GM19238 (cell line): ENCODE data around the gene GABPB1.

Experiments
- DNase-seq: peaks from one replicate; pipeline ENCODE4 v3.0.0; 2011; ENCODE audit warnings: low spot score; ENCODE audit not compliant: insufficient read length

Gene GABPB1

DNA sequence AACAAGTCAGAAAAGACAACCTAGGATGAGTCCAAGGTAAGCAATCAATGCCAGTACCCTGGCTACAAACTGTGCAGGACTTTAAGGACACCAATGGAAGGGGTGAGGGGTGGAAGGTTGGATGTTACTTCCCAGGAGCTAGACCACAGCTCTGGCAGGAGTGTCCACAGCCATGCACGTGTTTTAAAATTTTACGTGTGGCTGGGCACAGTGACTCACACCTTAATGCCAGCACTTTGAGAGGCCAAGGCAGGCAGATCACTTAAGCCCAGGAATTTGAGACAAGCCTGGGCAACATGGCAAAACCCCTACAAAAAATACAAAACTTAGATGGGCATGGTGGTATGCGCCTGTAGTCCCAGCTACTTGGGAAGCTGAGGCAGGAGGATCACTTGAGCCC lies 74.7 kb downstream of the GABPB1 start:
- DNase-seq = no peak

- DNase-seq = no peak
Observed at GRCh38 chr15:50278496-50278895, 76.5 kb downstream of the GABPB1 start.

DNA sequence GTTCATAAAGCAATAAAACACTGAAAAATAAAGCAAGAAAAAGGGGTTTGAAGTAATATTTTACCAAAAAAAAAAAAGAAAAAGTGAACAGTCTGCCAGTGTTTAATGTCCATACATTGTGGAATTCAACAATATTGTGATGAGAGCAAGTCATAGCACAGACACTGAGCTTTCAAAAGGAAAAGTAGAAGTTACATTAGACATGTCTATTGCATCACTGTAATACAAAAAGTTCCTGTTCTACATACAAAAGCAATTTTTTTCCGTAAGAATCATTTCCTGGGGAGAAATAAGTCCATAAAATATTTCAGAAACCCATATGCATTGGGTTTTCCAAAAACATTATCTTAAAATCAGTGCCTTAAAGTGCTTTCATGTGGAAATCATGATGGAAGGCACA lies 77.6 kb downstream of the GABPB1 start:
- no peak for DNase-seq

- DNase-seq = no peak
Observed at GRCh38 chr15:50275908-50276307, 79.1 kb downstream of the GABPB1 start.

GRCh38 chr15:50275091-50275490 lies 79.9 kb downstream of the GABPB1 start:
- no peak for DNase-seq

GRCh38 chr15:50267577-50267976 lies 87.4 kb downstream of the GABPB1 start:
- no peak for DNase-seq

GRCh38 chr15:50265620-50266019 lies 89.4 kb downstream of the GABPB1 start, which contains the start of gene HDC:
Gene HDC, minus strand, starts transcription at chr15:50265726. Its CDS starts 103 bp downstream, at chr15:50265623.
- no peak for DNase-seq

DNA sequence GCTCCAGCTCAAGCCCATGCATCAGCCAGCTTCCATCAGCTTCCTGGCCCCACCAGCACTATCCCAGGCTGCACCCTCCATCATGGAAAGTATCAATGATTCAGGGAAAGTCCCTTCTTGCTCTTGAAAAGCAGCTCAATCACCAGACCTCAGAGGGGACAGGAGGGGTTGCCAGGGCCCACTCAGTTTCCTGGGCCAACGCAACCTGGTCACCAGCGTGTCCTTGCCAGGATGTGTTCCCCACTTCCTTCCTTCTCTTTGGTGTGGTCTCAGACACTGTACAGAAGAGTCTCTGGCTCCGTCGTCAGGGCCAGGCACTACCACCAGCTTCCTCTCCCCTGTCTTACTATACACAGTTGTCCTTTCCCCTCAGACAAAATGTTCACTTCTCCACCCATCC lies 92.5 kb downstream of the GABPB1 start:
- DNase-seq = no peak

DNA sequence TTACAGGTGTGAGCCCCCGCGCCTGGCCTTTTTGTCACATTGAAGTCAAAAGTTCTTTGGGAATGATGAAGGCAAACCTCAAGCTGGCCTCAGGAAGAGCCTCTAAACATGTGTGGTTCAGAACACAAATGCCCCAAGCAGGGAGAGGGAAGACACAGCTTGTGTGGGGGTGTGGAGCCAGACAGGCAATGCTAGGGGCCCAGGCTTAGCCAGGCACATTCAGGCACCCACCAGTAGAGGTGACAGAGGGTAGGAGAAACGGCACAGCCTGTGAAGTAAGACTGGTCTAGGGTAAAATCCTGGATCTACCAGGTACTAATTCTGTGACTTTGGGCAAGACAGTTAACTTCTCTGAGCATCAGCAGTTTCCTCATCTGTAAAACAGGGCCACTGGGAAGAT lies 93.0 kb downstream of the GABPB1 start:
- DNase-seq = no peak

DNA sequence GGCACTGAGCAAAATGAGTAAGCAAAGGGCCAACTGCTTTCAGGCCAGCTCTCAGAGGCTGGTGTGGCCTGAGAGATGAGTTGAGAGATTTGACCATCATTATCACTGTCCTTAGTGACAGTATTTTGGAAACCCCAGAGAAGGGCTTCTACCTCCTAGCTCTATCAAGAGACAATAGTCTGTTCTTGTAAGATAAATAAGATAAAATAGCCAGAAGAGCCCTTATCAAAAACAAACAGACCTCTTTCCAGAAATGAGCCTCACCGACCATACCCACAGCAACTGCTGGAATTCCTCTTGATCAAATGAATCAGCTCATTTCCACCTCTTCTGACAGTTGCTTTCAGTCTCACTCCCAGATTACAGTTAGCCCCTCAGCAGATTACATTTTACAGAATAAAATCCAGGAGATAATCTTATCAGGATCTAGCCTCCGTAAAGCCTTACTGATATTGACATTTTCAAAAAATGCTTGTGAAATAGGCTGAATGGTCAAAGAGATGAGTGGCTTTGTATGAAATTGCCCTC lies 94.0 kb downstream of the GABPB1 start:
- DNase-seq = no peak

- DNase-seq = no peak
Observed at GRCh38 chr15:50259276-50259675, 95.7 kb downstream of the GABPB1 start.

GRCh38 chr15:50257924-50258323 lies 97.1 kb downstream of the GABPB1 start:
- DNase-seq = no peak

GRCh38 chr15:50257332-50257731 lies 97.7 kb downstream of the GABPB1 start:
- DNase-seq = no peak

DNA sequence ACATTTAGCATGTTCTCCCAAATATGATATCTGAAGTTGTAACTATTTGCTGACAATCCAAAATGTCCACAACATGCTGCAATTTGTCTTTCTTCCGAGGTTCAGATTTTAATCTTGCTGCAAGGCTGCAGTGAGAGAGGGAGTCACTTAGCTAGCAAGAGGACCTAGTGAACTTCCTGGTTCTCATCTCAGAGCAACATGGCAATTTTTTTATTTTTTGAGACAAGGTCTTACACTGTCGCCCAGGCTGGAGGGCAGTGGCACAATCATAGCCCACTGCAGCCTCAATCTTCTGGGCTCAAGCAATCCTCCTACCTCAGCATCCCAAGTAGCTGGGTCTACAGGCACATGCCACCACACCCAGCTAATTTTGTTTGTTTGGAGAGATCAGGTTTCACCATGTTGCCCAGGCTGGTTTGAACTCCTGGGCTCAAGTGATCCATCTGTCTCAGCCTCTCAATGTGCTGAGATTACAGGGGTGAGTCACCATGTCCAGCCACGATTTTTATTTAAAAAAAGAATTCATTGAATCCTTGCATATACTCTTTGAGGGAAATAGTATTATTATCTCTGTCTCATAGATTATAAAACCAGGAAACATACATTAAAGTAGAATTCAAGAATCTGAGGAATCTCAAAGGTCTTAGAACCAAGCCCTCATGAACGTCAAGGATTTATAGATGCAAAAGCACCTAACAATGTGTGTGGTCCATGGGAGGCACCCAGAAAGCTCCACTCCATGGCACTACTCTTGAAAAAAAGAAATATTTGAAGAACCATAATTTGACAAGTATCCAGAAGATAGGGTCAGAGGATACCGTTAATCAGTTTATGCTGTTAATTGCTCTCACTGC lies 98.6 kb downstream of the GABPB1 start:
- DNase-seq = no peak

DNA sequence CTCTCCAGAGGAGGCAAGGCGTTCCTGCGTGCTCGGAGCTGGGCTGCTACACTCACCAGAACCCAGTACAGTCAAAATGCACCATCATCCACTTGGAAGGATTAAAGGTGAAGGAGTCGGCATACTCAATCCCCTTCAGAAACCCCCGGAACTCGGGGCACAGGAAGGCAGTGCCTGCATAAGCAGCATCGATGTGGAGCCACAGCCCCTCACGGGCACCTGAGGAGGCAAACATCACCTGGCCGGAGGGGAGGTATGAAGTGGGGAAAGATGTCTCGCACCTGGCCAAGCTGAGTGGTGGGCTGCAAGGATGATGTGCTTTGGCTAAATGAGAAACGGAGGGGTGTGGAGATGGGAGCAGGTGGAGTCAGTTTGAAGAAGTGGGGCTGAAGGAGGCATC lies 102.4 kb downstream of the GABPB1 start:
- DNase-seq = no peak

DNA sequence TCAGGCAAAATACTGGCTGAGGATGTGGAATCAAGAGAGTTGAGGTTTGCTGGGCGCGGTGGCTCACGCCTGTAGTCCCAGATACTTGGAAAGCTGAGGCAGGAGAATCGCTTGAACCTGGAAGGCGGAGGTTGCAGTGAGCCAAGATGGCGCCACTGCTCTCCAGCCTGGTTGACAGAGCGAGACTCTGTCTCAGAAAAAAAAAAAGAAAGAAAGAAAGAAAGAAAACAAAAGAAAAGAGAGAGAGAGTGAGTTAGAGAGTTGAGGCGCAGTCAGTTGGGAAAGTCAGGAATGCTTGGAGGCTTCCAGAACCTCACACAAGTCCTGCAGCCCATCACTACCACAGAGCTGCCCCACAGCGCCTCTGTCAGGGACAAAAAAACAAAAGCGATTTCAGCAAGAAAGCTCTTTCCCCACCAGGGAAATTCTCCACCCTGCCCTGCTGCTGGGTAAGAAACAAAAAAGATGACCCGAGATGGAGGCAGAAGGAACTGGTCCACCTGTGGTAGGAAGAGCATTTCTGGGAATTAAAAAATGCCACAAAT lies 103.3 kb downstream of the GABPB1 start:
- no peak for DNase-seq

DNA sequence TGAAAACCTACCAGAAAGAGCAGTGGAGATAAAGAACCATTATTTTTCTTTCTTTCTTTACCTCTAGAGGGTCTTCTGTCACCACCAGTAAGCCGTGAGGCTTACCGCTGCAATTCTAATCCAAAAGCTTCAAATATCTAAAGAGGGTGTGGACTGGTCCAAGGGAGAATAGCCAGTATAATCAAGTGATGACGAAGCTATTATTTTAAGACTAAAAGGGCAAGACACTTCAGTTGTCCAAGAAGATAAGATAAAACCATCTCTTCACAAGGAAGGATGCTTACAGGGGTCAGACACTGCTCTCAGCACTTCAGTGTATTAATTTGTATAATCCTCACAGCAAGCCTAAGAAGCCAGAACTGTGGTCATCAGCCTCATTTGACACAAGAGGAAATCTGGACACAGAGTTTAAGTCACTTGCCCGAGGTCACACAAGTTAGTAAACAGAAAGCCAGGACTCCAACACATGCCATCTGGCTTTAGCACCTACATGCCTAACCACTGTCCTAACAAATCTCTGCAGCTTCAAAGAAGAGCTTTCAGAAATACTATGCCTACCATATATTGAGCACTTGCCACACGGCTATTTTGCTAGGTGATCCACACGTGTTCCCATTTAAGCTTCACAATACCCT lies 104.1 kb downstream of the GABPB1 start:
- no peak for DNase-seq

GRCh38 chr15:50249704-50250103 lies 105.3 kb downstream of the GABPB1 start:
- no peak for DNase-seq

DNA sequence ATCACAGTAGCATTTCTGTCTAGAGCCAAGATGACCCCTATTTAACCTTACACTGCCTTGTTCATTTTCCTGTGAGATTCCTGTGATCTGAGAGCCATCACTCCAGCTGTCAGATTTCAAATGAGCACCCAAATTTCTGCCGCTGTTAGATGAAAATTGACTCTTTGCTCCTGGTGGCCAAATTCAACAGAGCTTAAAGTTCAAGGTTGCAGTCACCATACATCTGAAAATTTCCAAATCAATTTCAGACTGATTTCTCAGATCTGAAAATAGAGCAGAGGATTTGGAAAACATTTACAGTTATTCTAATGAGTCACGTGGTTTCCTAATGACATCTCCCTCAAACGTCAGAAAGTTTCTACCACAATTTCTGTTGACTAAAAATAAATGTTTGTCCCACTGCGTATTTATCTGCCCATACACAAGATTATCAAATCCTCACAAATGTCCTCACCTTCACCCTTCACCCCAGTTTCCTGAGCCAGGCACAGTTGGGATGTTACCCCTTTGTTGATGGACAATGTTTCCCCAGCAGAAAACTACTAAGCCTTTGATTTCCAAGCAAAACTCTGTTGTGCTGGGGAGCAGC lies 105.9 kb downstream of the GABPB1 start:
- DNase-seq = no peak

DNA sequence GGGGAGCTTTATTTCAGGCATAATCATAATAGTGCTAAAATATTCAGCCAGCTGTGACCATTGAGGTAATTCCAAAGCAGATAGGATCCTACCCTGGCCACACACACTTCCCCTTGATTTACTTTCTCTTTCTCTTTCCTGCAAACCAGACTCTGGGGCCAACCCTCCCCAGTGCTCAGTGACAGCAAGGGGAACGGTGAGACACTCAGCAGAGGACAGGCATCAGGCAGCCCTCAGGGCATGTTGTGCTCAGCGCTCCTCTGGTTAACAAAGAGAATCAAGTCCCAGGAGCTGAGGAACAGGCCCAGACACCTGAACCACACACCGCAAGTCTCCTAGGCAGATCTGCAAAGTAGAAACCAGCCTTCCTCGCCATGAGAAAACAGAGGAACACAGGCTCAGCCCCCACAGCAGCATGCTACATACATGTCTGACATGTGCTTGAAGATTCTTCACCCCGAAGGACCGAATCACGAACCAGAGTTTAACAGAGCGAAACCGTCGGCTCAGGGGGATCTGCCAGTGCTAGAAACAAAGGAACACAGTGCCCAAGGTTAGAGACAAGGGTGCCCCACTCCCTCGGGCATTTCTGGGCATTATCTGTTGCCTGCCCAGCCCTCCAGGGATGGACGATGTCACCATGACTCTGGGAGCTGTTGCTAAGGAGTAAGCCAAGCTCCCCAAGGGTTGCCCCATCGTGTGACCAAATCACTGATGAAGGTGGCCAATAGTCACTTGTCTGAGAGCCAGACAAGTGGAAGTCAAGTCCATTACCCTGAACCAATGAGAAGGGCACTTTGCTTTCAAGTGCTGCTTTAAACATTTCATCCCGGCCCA lies 107.0 kb downstream of the GABPB1 start:
- peak; percentile 52 for DNase-seq

DNA sequence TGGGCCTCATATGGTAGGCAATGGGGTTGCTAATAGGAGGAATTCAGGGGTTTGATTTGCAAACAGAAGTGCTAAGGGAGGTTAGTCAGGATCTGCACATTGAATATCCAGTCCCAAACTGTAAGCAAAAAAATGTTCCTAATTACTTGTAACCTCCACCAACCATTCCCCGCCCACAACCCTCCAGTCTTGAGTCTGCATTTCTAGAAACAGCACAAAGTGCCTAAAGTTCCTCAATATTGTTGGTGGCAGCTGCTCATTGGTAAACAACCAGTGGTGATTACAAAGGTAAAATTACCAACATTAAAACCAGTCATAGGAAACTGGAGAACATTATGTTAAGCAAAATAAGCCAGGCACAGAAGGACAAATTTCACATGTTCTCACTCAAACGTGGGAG lies 108.4 kb downstream of the GABPB1 start:
- no peak for DNase-seq
